OCI-LY3 (cell line): ENCODE measurements around the gene HIVEP3.

ENCODE experiments used
- H2AFZ ChIP-seq: fragments of 200-600, 300-600 bp; shearing (Covaris generic); 2 replicates; pipeline ENCODE4 v1.6.0; 2014; ENCODE audit warnings: antibody characterized with exemption, low read depth, low read length
- H3K27ac ChIP-seq: fragments of 200-600, 300-600 bp; sonication (generic); 2 replicates; pipeline ENCODE4 v1.5.1; 2014; ENCODE audit warnings: mild to moderate bottlenecking, low read length, moderate library complexity, mixed read lengths
- H3K27me3 ChIP-seq: fragments of 200-600, 300-600 bp; sonication (generic); 2 replicates; pipeline ENCODE4 v1.6.1; 2014; ENCODE audit warnings: low read depth, low read length, mixed read lengths
- H3K36me3 ChIP-seq: fragments of 200-600, 300-600 bp; sonication (generic); replicated peaks from 2 replicates; pipeline ENCODE3; 2014; ENCODE audit warnings: low read depth, low read length, mixed read lengths
- H3K4me1 ChIP-seq: fragments of 300-600, 200-600 bp; sonication (generic); 2 replicates; pipeline ENCODE4 v1.6.1; 2014; ENCODE audit warnings: low read length, mixed read lengths
- H3K4me2 ChIP-seq: fragments of 200-600, 300-600 bp; sonication (generic); 2 replicates; pipeline ENCODE4 v1.6.1; 2014; ENCODE audit warnings: low read length, mixed read lengths
- H3K4me3 ChIP-seq: fragments of 300-600, 200-600 bp; sonication (generic); 2 replicates; pipeline ENCODE4 v1.5.1; 2014; ENCODE audit warnings: antibody characterized with exemption, mild to moderate bottlenecking, low read length, moderate library complexity
- H3K79me2 ChIP-seq: fragments of 300-600, 200-600 bp; shearing (Covaris generic); 2 replicates; pipeline ENCODE4 v1.6.1; 2014; ENCODE audit warnings: mild to moderate bottlenecking, low read length, mixed read lengths
- H3K9ac ChIP-seq: fragments of 300-600, 200-600 bp; shearing (Covaris generic); 2 replicates; pipeline ENCODE4 v1.6.0; 2014; ENCODE audit warnings: mild to moderate bottlenecking, low read length, moderate library complexity
- H3K9me3 ChIP-seq: fragments of 200-600, 300-600 bp; shearing (Covaris generic); 2 replicates; pipeline ENCODE4 v1.6.1; 2014; ENCODE audit warnings: low read length, mixed read lengths; ENCODE audit not compliant: insufficient read depth
- H4K20me1 ChIP-seq: fragments of 200-600, 300-600 bp; sonication (generic); 2 replicates; pipeline ENCODE4 v1.6.1; 2016; ENCODE audit warnings: low read length, mixed read lengths; ENCODE audit not compliant: insufficient read depth
- EZH2phosphoT487 ChIP-seq: fragments of 200-600 bp; shearing (Covaris generic); IDR thresholded peaks from 2 replicates; pipeline ENCODE4 v1.6.1; 2018; ENCODE audit warnings: antibody characterized with exemption, mixed run types, low read depth
- TF ChIP-seq, protein P1 (sequence below): fragments of 200-600, 300-600 bp; sonication (generic); IDR thresholded peaks from 2 replicates; pipeline ENCODE4 v1.5.1; 2014; ENCODE audit warnings: antibody characterized with exemption, low read length, low read depth

Gene HIVEP3

GRCh38 chr1:41566274-41566885 is 352.3 kb downstream of the HIVEP3 start:
- Histone ChIP-seq H3K9me3 (no peaks in the 10 kb centered on the region), H4K20me1 (peaks cover 64% of the 10 kb centered on the region), H2AFZ (no peak overlapping the region), H3K27ac (no peak overlapping the region), H3K36me3 (peaks cover 34% of the 10 kb centered on the region), H3K9ac (no peak overlapping the region), H3K27me3 (no peaks in the 10 kb centered on the region), H3K79me2 (peaks cover 92% of the 10 kb centered on the region), H3K4me1 (no peaks in the 10 kb centered on the region), H3K4me2 (no peak overlapping the region), H3K4me3 (no peak overlapping the region)
- TF ChIP-seq, protein P1, sequence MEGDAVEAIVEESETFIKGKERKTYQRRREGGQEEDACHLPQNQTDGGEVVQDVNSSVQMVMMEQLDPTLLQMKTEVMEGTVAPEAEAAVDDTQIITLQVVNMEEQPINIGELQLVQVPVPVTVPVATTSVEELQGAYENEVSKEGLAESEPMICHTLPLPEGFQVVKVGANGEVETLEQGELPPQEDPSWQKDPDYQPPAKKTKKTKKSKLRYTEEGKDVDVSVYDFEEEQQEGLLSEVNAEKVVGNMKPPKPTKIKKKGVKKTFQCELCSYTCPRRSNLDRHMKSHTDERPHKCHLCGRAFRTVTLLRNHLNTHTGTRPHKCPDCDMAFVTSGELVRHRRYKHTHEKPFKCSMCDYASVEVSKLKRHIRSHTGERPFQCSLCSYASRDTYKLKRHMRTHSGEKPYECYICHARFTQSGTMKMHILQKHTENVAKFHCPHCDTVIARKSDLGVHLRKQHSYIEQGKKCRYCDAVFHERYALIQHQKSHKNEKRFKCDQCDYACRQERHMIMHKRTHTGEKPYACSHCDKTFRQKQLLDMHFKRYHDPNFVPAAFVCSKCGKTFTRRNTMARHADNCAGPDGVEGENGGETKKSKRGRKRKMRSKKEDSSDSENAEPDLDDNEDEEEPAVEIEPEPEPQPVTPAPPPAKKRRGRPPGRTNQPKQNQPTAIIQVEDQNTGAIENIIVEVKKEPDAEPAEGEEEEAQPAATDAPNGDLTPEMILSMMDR: no peak
- no peak for TF ChIP-seq EZH2phosphoT487

DNA sequence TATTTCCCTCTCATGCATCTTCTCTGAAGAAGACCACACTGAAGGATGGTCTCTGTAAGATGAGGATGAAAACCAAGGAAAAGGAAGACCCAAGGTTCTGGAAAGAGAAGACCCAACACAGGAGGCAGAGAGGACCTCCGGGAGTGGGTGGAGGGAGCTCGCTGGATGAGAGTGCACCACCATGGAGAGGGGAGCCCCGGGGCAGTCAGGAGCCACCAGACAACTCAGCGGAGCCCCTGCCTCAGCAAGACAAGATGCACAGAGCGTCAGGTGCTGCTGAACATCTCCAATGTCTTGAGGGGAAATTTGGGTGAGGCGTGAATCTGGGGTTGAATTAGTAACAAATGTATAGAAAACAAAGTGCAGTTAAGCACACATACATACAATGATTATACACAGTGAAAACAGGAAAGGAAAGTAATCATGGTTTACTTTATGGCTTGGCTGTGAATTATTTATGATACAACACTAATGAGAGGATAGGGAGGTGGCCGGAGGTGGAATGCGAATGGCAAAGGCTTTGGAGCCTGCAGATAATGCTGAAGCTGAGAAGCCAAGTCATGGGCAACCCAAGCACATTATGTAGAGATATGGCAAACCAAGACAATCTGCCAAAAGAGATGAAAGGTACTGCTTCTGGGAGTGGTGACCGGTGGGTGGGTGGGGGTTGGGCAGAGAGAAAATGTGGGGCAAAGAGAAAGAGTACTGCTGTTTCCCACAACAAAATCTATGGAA is 353.8 kb downstream of the HIVEP3 start:
- no peak overlapping the region for H3K27ac ChIP-seq
- H2AFZ ChIP-seq: no peak overlapping the region
- H3K4me2 ChIP-seq: no peak overlapping the region
- no peak overlapping the region for H3K4me3 ChIP-seq
- no peaks in the 10 kb centered on the region for H3K27me3 ChIP-seq
- H3K9me3 ChIP-seq: no peaks in the 10 kb centered on the region
- H4K20me1 ChIP-seq: peaks cover 62% of the 10 kb centered on the region
- no peak overlapping the region for H3K9ac ChIP-seq
- no peak for TF ChIP-seq EZH2phosphoT487
- TF ChIP-seq, protein P1: no peak
- H3K36me3 ChIP-seq: peaks cover 30% of the 10 kb centered on the region
- H3K79me2 ChIP-seq: peaks cover 91% of the 10 kb centered on the region
- H3K4me1 ChIP-seq: no peaks in the 10 kb centered on the region

DNA sequence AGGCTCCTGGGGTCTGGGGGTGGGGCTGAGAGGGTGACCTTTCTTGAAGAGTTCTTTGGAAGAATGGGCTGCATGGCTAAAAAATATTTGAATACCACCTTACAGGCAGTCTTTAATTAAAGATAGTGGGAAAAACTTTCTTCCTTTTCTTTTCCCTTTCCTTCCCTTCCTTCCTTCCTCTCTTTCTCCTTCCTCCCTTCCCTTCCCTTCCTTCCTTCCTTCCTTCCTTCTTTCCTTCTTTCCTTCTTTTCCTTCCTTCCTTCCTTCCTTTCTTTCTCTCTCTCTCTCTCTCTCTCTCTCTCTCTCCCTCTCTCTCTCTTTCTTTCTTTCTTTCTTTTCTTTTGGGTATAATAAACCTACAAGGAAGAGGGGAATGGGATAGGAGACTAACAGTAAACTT is 356.4 kb downstream of the HIVEP3 start:
- peaks cover 73% of the 10 kb centered on the region for H3K79me2 ChIP-seq
- H3K4me3 ChIP-seq: no peak overlapping the region
- no peak overlapping the region for H3K4me2 ChIP-seq
- no peaks in the 10 kb centered on the region for H3K27me3 ChIP-seq
- no peak overlapping the region for H3K27ac ChIP-seq
- H2AFZ ChIP-seq: no peak overlapping the region
- H3K4me1 ChIP-seq: no peaks in the 10 kb centered on the region
- H3K9me3 ChIP-seq: no peaks in the 10 kb centered on the region
- H3K9ac ChIP-seq: no peak overlapping the region
- TF ChIP-seq EZH2phosphoT487: no peak
- TF ChIP-seq, protein P1: no peak
- peaks cover 59% of the 10 kb centered on the region for H4K20me1 ChIP-seq
- peaks cover 25% of the 10 kb centered on the region for H3K36me3 ChIP-seq

GRCh38 chr1:41560931-41561330 is 357.8 kb downstream of the HIVEP3 start:
- Histone ChIP-seq H3K9ac (no peak overlapping the region), H3K36me3 (peaks cover 32% of the 10 kb centered on the region), H2AFZ (no peak overlapping the region), H3K27ac (no peak overlapping the region), H3K9me3 (no peaks in the 10 kb centered on the region), H4K20me1 (peaks cover 49% of the 10 kb centered on the region), H3K4me1 (no peaks in the 10 kb centered on the region), H3K27me3 (no peaks in the 10 kb centered on the region), H3K79me2 (peaks cover 59% of the 10 kb centered on the region), H3K4me2 (no peak overlapping the region), H3K4me3 (no peak overlapping the region)
- TF ChIP-seq, protein P1: no peak
- TF ChIP-seq EZH2phosphoT487: no peak
